NCI-H2029 treated with DMSO at 0.1 percent for 48 hours (cell line): ENCODE data around the gene YEATS2.

Source experiments
- DNase-seq: peaks from one replicate; lab custom pipeline; 2025; lab: John Stamatoyannopoulos, UW

YEATS2 gene

GRCh38 chr3:183812761-183813445 lies 115.3 kb downstream of the YEATS2 start:
- no peak for DNase-seq

- no peak for DNase-seq
Measured at GRCh38 chr3:183814240-183814639, 116.6 kb downstream of the YEATS2 start.

GRCh38 chr3:183815563-183815940 lies 118.0 kb downstream of the YEATS2 start:
- DNase-seq = no peak

- no peak for DNase-seq
Measured at GRCh38 chr3:183815951-183816475, 118.4 kb downstream of the YEATS2 start.

GRCh38 chr3:183816681-183817510 lies 119.3 kb downstream of the YEATS2 start:
- no peak for DNase-seq

GRCh38 chr3:183817639-183818038 lies 120.0 kb downstream of the YEATS2 start:
- no peak for DNase-seq

GRCh38 chr3:183818041-183818620 lies 120.5 kb downstream of the YEATS2 start:
- no peak for DNase-seq

- no peak for DNase-seq
Measured at GRCh38 chr3:183818706-183819624, 121.4 kb downstream of the YEATS2 start.

- DNase-seq = no peak
Measured at GRCh38 chr3:183819831-183820230, 122.2 kb downstream of the YEATS2 start.

GRCh38 chr3:183822631-183823030 lies 125.0 kb downstream of the YEATS2 start:
- no peak for DNase-seq

- DNase-seq = no peak
Measured at GRCh38 chr3:183823963-183824362, 126.4 kb downstream of the YEATS2 start.

- DNase-seq = no peak
Measured at GRCh38 chr3:183824761-183825455, 127.3 kb downstream of the YEATS2 start.

GRCh38 chr3:183825456-183826161 lies 128.0 kb downstream of the YEATS2 start, which contains the start of gene MAP6D1:
TSS of gene MAP6D1 (minus strand) at chr3:183825577. CDS start at chr3:183825547, 30 bp downstream.
- DNase-seq = no peak

- no peak for DNase-seq
Measured at GRCh38 chr3:183826448-183827250, 129.1 kb downstream of the YEATS2 start.

GRCh38 chr3:183827809-183828537 lies 130.4 kb downstream of the YEATS2 start:
- DNase-seq = no peak

- no peak for DNase-seq
Measured at GRCh38 chr3:183828538-183828870, 130.9 kb downstream of the YEATS2 start.

- DNase-seq = no peak
Measured at GRCh38 chr3:183829466-183829865, 131.9 kb downstream of the YEATS2 start.

- no peak for DNase-seq
Measured at GRCh38 chr3:183830187-183830586, 132.6 kb downstream of the YEATS2 start.

GRCh38 chr3:183833516-183833915 lies 135.9 kb downstream of the YEATS2 start:
- no peak for DNase-seq
